PFSK-1 (cell line): ENCODE results near the gene SFMBT2.

Experiments
- FOXP2 ChIP-seq: optimal IDR thresholded peaks from 2 replicates; pipeline ENCODE3; 2011; ENCODE audit warnings: borderline replicate concordance, control low read depth, inconsistent platforms; ENCODE audit not compliant: insufficient read depth; ENCODE audit errors: extremely low read length, extremely low read depth
- POLR2AphosphoS5 ChIP-seq: IDR thresholded peaks from 2 replicates; pipeline ENCODE4 v1.6.1; 2012; ENCODE audit warnings: low read depth, mild to moderate bottlenecking, control low read depth, low read length, moderate library complexity
- SIN3A ChIP-seq: IDR thresholded peaks from 2 replicates; pipeline ENCODE4 v1.6.1; 2012; ENCODE audit warnings: mild to moderate bottlenecking, low read length, moderate library complexity, borderline replicate concordance; ENCODE audit not compliant: insufficient read depth
- TAF1 ChIP-seq: IDR thresholded peaks from 2 replicates; pipeline ENCODE4 v1.6.1; 2012; ENCODE audit warnings: low read length, control low read depth, borderline replicate concordance; ENCODE audit not compliant: insufficient read depth
- TF ChIP-seq, protein P1 (sequence below), 2 experiments: IDR thresholded peaks; 2 replicates each; pipeline versions ENCODE4 v1.6.1 to v1.8.0; 2011 to 2012; ENCODE audit warnings: low read depth in 2 of 2, low read length in 2 of 2, control low read depth in 1 of 2, inconsistent platforms in 1 of 2, mild to moderate bottlenecking in 1 of 2, moderate library complexity in 1 of 2; ENCODE audit not compliant: insufficient read depth in 1 of 2

The SFMBT2 gene

DNA sequence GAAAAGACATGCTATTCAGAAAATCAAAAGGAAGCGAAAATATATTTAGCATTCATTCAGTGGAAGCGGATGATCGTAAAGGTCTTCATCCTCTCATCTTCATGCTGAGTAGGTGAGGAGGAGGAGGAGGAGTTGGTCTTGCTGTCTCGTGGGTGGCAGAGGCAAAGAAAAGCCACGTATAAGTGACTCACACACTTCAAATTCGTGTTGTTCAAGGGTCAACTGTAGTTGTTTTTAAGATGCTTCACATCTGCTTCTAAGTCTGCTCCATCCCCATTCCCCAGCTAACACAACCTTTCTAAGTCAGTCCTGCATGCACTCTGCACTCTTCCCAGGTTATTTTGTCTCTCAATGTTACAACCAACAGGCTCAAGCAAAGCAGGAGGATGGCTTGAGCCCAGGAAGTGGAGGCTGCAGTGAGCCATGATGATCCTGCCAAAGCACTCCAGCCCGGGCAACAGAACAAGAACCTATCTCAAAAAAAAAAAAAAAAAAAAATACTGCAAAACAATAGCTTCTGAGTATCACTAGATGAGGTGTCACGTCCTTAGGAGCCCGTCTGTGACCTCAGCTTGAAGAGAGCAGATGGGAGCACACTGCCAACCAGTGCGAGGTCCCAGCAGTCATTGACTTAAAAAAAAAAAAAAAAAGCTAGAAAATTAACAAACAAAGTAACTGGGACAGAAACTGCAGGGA lies 70.5 kb downstream of the SFMBT2 start:
- TF ChIP-seq TAF1 (no peak), SIN3A (no peak)

GRCh38 chr10:7339510-7339909 lies 71.3 kb downstream of the SFMBT2 start:
- TF ChIP-seq TAF1 (no peak), FOXP2 (no peak), POLR2AphosphoS5 (no peak), SIN3A (no peak)
- TF ChIP-seq, protein P1, sequence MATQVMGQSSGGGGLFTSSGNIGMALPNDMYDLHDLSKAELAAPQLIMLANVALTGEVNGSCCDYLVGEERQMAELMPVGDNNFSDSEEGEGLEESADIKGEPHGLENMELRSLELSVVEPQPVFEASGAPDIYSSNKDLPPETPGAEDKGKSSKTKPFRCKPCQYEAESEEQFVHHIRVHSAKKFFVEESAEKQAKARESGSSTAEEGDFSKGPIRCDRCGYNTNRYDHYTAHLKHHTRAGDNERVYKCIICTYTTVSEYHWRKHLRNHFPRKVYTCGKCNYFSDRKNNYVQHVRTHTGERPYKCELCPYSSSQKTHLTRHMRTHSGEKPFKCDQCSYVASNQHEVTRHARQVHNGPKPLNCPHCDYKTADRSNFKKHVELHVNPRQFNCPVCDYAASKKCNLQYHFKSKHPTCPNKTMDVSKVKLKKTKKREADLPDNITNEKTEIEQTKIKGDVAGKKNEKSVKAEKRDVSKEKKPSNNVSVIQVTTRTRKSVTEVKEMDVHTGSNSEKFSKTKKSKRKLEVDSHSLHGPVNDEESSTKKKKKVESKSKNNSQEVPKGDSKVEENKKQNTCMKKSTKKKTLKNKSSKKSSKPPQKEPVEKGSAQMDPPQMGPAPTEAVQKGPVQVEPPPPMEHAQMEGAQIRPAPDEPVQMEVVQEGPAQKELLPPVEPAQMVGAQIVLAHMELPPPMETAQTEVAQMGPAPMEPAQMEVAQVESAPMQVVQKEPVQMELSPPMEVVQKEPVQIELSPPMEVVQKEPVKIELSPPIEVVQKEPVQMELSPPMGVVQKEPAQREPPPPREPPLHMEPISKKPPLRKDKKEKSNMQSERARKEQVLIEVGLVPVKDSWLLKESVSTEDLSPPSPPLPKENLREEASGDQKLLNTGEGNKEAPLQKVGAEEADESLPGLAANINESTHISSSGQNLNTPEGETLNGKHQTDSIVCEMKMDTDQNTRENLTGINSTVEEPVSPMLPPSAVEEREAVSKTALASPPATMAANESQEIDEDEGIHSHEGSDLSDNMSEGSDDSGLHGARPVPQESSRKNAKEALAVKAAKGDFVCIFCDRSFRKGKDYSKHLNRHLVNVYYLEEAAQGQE (IDR thresholded peaks at IDR 0.05; ENCODE audit: insufficient read depth in 1 of 2, low read depth in 2 of 2, low read length in 2 of 2): no peak

DNA sequence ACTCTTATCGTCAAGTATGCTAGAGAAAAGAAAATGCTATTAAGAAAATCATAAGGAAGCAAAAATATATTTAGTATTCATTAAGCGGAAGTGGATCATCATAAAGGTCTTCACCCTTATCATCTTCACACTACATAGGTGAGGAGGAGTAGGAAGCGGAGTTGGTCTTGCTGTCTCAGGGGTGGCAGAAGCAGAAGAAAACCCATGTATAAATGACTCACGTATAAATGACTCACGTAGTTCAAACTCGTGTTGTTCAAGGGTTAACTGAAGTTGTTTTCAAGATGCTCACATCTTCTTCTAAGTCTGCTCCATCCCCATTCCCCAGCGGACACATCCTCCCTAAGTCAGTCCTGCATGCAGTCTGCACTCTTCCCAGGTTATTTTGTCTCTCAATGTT lies 72.4 kb downstream of the SFMBT2 start:
- TF ChIP-seq, protein P1 (IDR thresholded peaks at IDR 0.05; ENCODE audit: insufficient read depth in 1 of 2, low read depth in 2 of 2, low read length in 2 of 2): no peak
- TF ChIP-seq FOXP2 (no peak), POLR2AphosphoS5 (no peak), SIN3A (no peak), TAF1 (no peak)

DNA sequence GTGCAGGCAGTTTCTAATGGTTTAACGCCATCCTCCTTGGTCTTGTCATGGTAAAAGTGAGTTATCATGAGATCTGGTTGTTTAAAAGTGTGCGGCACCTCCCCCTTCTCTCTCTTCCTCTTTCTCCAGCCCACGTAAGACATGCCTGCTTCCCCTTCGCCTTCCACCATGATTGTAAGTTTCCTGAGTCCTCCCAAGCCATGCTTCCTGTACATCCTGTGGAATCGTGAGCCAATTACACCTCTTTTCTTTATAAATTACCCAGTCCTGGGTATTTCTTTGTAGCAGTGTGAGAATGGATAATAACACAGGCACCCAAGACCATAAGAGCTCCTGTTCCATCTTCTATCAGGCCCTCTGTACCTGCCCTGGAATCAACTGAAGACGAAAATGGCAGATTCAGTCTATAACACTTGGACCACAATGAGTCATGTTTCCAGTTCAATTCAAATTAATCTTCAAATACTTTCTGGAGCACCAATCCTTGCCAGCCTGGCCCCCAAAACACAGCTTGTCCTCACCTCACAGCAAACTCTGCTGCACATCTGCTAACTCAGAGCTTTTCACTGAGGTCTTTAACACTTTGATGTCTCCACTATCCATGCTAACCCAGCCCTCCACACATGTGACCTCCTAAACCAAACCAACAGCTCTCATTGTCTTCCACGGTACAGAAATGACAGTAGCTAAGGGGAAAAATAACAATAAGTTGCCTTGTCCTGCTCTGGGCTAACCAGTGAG lies 73.2 kb downstream of the SFMBT2 start:
- TF ChIP-seq POLR2AphosphoS5: no peak
- no peak for TF ChIP-seq FOXP2
- TF ChIP-seq TAF1: no peak
- TF ChIP-seq, protein P1 (IDR thresholded peaks at IDR 0.05; ENCODE audit: insufficient read depth in 1 of 2, low read depth in 2 of 2, low read length in 2 of 2): no peak
- TF ChIP-seq SIN3A: no peak

- TF ChIP-seq SIN3A (no peak), FOXP2 (no peak), POLR2AphosphoS5 (no peak), TAF1 (no peak)
- TF ChIP-seq, protein P1 (IDR thresholded peaks at IDR 0.05; ENCODE audit: insufficient read depth in 1 of 2, low read depth in 2 of 2, low read length in 2 of 2): no peak
These were observed 74.9 kb downstream of the SFMBT2 start for GRCh38 chr10:7335977-7336376.
